GM19351 (cell line): Measurements from ENCODE around the gene NAPA.

ENCODE experiments used
- ATAC-seq: cut with Tn5 transposase; IDR thresholded peaks from one replicate; pipeline ENCODE4 v1.9.1; 2021; ENCODE audit warnings: mild to moderate bottlenecking, moderate library complexity; ENCODE audit not compliant: unreplicated experiment

Gene NAPA

DNA sequence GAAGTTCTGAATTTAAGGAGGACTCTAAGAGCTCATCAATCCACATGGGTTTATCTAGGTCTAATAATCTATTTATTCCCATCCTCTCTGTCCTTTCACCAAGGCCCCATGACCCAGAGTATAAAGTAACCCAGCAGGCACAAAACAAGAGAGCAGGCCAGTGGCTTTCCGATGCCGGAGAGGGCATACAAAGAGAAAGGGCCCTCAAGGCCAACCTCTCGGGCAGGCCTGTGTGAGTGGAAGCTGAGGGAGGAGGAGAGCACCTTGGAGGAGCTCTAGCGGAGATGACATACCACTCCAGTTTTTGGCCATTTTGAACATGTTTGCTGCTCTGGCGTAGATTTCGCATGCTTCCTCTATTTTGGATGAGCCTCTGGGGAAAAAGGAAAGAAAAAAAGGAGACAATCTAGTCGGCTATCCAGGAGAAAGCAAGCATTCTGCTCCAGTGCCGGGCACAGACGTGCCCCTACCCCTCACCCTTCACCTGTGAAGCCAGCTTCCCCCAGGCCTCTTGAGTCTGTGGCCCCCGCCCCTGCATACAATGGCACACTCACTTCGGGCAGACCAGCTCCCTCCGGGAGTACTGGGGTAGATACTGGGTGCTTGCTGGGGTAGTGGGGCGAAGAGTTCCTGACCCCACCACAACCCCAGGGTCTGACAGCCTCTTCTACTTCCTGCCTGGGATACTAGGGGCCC lies 11.6 kb downstream of the NAPA start:
- no peak for ATAC-seq

DNA sequence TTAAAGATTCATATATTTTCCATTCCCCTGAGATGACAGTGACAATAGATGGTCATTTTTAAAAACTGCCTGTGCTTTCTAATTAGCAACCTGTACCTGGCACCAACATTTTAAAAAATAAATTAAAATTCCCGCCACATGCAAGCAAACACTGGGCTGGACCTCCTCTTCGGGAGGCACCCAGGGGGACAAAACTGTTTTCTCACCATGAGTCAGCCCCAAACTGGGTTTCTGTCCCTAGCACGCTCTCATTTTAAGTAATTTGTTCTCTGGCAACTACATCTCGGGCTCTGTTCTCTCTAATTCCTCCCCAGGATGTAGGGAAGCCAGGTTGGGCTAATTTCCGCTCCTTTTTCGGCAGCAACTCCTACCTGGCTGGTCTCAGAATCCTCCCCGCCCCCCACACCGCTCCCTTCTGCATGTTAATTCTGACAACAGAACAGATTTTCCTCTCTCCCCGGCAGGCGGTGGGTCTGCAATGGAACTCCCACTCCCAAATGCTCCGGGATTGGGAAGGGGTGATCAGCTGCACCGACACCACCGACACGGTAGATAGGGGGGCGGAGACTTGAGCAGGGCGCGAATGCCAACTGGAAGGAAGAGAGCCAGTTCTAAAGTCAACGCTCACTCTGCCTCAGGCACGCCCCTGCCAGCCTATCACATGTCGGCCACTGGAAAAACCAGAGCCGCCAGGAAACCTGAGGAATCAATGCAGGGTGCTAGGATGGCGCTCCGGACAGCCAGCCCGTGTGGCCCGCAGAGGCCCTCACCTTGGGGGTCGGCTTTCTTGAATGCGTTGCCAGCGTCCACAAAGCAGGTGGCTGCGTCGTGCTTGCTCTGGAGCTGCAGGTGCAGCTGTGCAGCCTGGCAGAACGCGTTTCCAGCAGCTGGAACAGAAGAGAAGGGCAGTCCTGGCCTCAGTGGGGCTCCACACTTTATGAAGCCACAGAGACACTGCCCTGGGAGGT lies 14.7 kb downstream of the NAPA start:
- ATAC-seq: no peak

DNA sequence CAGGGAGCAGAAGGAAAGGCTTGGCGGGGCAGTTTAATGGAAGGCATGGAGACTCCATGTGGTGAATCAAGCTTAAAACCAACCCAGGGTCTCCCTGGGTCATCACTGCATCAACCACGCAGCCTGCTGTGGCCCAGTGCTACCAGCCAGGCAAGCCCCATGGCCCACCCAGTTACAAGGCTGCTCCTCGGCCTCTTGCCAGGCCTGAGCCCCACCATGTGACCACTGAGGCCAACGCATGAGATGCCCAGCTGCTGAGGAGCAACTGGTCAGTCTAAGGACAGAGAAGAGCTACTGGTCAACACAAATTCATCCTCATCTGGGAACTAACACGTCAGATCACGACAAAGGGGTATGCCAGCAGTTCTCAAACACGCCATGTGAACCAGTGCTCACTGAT lies 15.5 kb downstream of the NAPA start:
- no peak for ATAC-seq

DNA sequence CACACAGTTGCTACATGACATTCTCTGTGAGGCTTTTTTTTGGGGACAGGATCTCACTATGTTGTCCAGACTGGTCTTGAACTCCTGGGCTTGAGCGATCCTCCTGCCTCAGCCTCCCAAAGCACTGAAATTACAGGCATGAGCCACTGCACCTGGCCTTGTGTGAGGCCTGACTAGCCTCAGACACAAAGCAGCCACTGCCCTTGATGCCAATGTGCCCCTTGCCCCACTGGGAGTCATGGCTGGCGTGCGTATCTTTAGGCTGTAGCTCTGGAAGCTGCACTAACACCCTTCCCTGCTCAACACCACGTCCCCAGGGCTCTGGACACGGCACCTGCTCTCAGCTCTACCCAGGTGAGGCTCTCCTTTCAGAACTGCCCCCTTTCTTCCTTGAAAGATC lies 16.3 kb downstream of the NAPA start:
- ATAC-seq: no peak

DNA sequence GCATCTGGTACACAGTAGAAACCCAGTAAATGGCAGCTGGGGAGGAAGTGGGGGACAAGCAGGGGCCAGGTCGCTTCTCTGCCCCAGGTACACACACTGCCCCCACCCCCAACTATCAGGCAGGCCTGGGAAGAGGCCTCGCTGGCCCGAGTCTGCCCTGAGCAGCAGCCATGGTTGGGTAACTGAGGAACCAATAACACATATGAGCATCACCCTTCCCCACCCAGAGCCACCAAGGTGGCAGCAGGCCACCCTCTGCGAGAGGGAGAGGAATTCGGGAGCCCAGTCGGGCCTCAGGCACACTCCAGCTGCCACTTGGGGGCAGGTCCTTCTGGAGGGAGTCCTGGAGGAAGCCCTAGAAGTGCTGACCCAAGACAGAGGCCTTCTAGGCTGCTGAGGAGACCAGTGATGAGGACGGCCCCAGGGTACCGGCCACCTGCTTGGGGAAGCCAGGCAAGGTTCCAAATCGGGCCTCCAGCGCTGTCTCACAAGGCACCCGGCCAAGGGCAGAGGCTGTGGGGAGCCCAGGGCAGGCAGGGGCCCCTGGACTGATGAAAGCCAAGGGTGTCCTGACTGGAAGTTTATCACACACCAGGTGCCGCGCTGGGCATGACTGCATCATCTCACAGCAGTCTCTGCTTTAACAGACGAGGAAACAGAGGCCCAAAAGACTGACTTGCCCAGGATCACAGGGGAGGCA lies 16.9 kb downstream of the NAPA start:
- no peak for ATAC-seq

DNA sequence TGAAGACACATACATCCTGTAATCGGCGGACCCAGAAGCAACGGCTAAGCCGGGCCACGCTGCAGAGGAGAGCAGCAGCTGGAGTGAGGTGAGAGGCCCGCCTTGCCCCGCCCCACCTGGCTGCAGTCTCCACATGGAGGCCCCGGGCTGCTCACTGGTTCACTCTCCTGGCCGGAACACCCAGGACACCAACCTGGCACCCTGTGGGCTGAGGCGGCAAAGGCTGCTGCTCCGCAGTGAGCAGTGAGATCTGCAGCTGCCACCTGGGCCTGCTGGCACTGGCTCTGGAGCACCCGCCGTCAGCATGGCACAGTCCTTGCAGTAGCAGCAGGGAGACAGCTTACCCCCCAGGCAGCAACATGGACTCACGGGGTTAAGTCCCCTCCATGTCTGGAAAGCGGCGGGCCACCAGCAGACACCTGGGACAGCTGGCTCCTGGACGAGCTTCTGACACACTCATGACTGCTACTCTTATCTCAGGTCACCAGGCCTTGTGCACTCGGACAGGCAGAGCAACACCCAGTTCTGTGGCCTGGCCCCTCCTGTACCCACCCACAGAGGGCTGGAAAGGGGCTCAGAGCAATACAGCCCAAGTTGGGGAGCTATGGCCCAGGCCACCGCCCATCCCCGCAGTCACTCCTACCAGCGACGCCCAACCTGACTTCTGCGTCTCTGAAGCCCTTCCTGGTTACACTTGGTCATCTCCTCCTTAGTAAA lies 17.7 kb downstream of the NAPA start:
- no peak for ATAC-seq

DNA sequence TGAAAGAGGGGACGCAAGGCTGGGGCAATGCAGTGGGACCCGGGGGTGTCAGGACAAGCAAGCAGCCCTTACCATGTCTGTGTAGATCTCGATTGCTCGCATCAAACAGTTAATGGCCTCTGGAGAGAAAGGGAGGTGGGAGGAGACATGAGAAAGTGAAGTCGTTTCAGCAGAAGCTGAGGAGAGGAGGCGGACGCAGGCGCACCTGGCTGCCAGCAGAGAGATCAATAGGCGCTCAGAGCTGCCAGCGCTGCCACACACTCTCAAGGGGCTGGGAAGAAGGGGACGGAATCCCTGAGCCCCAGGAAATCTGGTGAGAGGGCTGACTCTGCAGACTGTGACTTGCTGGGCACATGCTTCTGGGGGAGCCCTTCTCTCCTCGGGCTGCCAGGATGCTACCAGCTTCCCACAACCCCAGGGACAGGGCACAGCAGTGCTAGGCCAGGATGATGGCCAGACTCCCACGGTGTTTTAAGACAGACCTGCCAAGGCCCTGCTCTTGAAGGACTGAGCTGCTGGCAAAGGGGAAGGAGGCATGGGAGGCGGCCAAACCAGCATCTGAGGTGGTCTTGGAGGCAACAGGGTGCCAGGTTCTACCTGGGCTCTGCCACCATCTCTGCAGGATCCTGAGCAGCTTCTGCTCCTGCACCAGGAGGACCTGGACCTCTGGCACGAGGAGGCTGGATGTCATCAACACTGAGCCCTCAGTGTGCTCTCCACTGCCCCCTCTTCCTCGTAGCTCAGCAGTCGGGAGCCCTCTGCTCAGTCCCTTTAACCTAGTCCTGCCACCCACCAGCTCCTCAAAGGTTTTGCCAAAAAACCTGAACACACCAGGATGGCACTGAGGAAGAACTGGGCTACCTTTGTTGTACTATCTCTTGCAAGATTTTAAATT lies 19.1 kb downstream of the NAPA start:
- no peak for ATAC-seq

DNA sequence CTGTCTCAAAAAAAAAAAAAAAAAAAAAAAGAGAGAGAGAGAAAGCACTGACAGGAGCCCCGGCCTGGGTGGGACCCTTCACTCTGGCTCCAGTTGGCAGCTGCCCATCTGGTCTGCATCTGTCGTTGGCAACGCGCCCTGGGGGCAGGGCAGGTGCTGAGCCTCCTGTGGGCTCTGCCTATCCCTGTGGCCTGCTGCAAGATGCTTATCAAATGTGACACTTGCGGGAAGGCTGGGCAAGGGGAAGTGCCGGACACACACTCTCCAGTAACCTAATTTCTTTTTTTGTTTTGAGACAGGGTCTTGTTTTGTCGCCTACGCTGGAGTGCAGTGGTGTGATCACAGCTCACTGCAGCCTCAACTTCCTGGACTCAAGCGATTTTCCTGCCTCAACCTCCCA lies 20.1 kb downstream of the NAPA start:
- no peak for ATAC-seq

DNA sequence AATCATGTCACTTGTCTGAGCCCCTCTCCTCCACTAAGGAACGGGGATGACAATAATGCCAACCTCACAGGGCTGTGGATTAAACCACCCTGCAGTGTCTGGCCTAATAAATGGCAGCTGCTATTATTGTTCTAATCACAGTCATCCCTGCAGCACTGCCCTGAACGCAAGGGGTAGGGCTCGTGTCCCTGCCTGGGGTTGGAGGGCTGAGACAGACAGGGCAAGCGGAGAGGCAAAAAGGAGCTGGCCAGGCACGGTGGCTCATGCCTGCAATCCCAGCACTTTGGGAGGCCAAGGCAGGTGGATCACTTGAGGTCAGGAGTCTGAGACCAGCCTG lies 20.7 kb downstream of the NAPA start:
- no peak for ATAC-seq

DNA sequence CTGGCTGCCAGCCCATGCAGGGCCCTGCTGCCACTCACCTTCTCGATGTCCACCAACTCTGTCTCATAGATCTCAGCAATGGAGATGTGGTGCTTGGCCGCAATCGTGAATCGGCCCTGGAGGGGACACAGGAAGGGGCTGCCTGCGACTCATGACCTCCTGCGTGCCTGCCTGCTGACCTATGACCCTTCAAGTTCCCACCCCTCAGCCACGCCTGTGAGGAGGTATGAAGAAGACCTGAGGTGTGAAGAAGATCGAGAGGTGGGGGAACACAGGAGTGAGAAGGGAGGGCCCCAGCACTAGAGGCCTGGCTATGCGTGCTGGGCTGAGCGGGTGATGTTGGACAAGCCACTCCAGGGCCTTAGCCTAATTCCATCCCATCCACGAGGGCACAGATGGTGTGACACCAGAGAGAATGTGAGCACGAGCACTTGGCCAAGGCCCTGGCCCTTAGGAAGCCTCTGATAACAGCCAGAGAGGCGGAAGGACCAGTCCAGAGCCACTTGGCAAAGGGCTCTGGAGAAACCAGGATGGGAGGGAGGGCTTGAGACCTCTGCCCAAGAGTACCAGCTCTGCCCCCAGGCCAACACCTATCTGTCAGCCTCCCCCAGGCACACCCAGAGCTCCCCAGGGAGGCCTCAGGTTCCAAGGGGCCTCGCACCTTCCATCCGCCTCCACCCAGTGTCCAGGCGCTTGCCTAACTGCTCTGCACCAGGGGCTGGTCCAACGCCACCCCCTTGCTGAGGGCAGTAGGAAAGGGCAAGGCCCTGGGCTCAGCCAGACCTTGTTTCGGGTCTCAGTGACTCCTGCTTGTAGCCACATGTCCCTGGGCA lies 21.3 kb downstream of the NAPA start:
- no peak for ATAC-seq

DNA sequence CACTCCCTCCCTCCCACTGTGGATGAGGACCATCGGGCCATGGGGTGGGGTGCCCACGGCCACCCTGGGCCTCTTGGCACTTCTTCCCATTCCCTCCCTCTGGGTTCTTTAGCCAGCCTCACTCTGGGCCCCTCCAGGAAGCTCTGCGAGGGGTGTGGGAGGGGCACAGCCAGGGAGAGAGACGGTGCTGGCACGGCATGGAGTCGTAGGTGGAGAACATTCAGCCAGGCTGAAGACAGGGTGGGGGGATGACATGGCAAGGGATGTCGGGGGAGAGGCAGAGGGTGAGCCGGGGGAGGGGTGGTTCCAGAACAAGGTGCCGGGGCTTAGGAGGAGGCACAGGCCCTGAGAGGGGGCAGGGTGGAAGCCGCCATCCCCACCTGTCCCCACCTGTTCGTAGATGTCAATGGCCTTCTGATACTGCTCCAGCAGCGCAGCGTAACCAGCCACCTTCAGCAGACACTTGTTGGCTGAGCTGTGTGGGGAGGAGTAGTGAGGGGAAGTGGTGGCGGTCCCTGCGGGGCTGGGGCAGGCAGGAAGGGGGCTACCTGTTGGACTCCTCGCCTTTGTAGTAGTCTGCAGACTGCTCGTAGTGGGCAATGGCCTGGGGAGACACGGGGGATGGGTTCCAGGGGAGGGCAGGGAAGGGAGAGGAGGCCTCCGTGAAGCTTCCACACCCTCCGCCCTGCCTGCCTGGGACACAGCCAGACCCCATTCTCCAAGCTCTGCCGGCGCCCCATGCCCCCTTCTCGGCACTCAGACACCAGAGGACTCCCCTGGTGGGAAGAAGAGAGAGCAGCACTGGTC lies 22.1 kb downstream of the NAPA start:
- ATAC-seq: no peak

DNA sequence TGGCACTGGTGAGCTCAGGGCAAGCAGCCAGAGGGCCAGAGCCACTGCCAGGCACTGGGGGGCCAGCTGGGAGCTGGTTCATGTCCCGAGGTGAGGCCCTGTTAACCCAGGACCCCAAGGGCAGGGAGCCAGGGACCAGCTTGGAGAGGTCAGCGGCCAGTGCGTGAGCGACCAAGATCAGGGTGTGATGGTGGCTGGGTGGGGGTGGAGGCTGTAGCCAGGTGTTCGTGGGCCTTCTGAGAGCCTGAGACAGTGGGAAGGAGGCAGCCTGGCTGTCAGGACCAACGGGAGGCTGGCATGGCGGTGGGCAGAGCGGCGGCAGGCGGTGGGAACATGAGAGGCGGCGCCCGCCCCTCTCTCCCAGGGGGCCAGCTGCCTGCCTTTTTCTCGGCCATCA lies 22.7 kb downstream of the NAPA start:
- ATAC-seq: no peak

DNA sequence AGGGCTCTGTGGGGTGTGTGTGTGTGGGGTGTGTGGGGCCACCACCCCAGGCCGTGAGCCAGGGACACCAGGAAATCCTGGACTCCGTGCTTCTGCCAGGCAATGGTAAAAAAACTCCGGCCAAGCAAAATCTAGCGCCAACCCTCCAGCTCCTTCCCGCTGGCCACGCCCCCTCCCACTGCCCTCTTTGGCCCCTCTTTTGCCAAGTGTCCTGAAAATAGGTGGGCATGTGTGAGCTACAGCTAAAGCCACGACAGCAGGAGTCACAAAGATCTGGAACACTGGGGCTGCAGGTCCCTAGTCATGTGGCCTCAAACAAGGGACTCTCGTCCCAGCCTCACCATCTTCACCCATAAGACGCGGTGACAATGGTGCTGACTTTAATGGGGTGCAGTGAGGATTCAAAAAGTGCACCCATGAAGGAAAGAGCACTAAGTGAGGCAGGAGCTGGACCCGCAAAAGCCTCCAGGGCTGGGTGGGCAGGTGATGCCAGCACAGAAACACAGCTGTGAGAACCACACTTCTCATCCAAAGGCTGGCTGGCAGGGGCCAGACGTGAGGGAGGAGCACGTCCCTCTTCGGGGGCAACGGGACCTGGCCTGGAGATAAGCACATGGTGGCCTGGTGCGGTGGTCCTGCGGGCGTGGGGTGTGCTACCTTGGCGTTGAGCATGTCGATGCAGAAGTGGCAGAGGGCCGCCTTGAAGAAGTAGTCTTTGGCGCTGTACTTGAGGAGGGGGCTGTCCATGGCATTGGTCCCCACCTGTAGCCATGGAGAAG lies 23.3 kb downstream of the NAPA start:
- ATAC-seq: no peak

DNA sequence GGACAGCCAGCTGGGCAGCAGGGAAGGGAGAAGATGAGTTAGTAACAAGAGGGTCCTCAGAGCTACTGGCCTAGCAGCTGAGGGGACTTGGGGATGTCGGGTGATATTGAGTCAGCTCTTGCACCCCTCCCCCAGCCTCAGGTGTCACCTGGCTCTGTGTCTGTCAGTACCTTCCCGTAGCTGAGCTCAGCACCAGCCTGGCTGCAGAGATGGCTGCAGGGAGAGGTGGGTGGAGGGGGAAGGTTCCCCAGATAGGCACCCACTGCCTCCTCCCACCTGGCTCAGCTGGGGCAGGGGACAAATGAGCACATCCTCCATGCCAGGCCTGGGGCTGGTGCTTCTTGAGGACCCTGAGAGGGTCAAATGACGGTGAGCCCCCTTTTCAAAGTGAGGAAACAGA lies 24.0 kb downstream of the NAPA start:
- ATAC-seq: no peak

DNA sequence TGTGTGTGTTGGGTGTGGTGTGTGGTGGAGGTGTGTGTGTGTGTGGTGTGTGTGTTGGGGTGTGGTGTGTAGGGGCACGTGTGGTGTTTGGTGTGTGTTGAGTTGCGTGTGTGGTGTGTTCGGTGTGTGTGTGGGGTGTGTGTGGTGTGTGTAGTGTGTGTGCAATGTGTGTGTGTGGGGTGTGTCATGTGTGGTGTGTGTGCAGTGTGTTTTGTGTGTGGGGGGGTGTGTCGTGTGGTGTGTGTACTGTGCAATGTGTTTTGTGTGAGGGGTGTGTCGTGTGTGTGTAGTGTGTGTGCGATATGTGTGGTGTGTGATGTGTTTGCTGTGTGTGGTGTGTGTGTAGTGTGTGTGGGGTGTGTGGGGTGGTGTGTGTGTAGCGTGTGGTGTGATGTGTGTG lies 24.8 kb downstream of the NAPA start:
- no peak for ATAC-seq

DNA sequence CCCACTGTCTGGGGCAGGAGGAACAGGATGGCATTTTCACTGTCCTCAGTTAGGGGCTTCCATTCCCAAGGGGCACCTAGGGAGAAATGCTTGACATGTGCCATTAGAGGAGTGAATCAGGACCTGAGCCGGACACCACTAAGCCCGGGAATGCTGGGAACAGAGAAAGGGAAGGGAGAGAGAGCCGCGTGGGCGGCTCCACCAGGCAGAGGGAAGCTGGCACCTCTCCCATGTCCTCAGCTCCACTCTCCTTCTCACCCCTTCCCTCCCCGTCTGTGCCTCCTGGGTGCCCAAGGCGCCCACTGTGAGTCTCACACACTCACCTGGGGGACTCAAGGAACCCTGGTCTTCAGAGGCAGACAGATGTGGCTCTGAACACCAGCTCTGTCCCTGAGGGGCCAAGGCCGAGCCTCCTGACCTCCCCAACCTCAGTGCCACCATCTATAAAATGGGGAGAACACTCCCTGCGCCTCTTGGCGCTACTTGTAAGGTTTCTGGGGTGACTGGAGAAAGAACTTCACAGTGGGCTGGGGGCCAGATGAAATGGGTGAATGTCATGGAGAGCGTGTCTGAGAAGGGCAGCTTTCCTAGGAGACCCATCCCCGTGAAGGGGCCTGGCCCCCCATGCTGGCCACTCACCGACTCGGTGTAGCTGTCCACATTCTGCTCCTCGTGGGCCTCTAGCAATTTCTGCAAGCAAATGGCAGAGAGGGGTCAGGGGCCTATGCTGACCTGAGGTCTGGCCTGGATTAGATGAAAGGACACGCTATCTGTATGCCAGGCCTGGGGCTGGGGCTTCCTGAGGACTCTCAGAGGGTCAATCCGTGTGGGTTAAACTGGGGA lies 25.6 kb downstream of the NAPA start:
- no peak for ATAC-seq
